ENCODE results near the gene WDR70.

Gene WDR70

GRCh38 chr5:37506722-37507121 is 127.6 kb downstream of the WDR70 start:
- no peak for DNase-seq (ENCODE audit: low spot score)
- Histone ChIP-seq H2BK12ac (ENCODE audit: low read length) (no peak overlapping the region), H3K4me3 (ENCODE audit: low read length in 2 of 2) (no peak overlapping the region), H3K79me1 (ENCODE audit: low read depth, low read length) (no peaks in the 10 kb centered on the region), H3K27me3 (ENCODE audit: control insufficient read depth in 3 of 3, insufficient read depth in 3 of 3, low read depth in 1 of 3, low read length in 3 of 3) (no peaks in the 10 kb centered on the region), H3K14ac (ENCODE audit: low read length) (no peak overlapping the region), H3K27ac (replicated peaks; ENCODE audit: low read length) (no peak overlapping the region), H3K9ac (ENCODE audit: low read depth, low read length, poor library complexity) (no peak overlapping the region), H2BK15ac (ENCODE audit: low read length) (no peak overlapping the region), H2AK5ac (ENCODE audit: low read depth, low read length) (no peak overlapping the region), H2BK5ac (ENCODE audit: low read length) (no peak overlapping the region), H3K4me2 (ENCODE audit: insufficient read depth, low read length, poor library complexity, severe bottlenecking) (no peak overlapping the region), H3K4ac (ENCODE audit: low read length) (no peak overlapping the region), H4K91ac (ENCODE audit: low read depth, low read length, poor library complexity) (no peak overlapping the region), H3K23ac (ENCODE audit: low read depth, low read length, poor library complexity) (no peak overlapping the region), H4K8ac (ENCODE audit: low read depth, low read length) (no peak overlapping the region), H3K9me3 (replicated peaks in 1 of 2; ENCODE audit: control insufficient read depth in 2 of 2, insufficient read depth in 1 of 2, low read depth in 1 of 2, low read length in 2 of 2) (no peaks in the 10 kb centered on the region), H3K36me3 (replicated peaks in 1 of 2; ENCODE audit: control insufficient read depth in 2 of 2, insufficient read depth in 2 of 2, low read length in 2 of 2) (no peaks in the 10 kb centered on the region), H3K18ac (ENCODE audit: low read length) (no peak overlapping the region), H3K4me1 (ENCODE audit: control insufficient read depth in 2 of 2, insufficient read depth in 1 of 2, low read depth in 1 of 2, low read length in 2 of 2) (no peaks in the 10 kb centered on the region), H2BK120ac (ENCODE audit: low read depth, low read length) (no peak overlapping the region), H2AFZ (ENCODE audit: low read length) (no peak overlapping the region)
- WGBS, 2 donors (ENCODE audit: extremely low coverage in 2 of 2, insufficient read length in 2 of 2, insufficient replicate concordance in 1 of 2) = no CpG with 5 or more reads among the region's 5 CpGs

DNA sequence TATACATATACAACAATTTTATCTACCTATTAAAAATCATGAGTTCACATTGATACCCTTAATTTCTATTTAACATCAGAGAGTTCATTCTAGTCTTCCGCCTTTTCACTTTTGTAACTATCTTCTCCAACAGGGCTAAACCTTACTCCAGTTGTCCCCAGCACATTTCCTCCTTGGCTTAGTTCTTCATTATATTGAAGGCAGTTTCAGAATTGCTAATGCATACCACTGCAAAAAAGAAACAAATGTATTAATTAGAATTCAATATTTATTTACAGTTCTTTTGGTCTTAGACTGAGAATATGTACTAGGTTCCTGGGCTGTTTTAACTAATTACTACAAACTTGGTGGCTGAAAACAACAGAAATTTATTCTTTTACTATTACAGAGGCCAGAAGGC is 132.5 kb downstream of the WDR70 start:
- Histone ChIP-seq H3K27me3 (ENCODE audit: control insufficient read depth in 3 of 3, insufficient read depth in 3 of 3, low read depth in 1 of 3, low read length in 3 of 3) (no peaks in the 10 kb centered on the region), H2AFZ (ENCODE audit: low read length) (no peak overlapping the region), H2AK5ac (ENCODE audit: low read depth, low read length) (no peak overlapping the region), H4K8ac (ENCODE audit: low read depth, low read length) (no peak overlapping the region), H3K4me3 (ENCODE audit: low read length in 2 of 2) (no peak overlapping the region), H3K18ac (ENCODE audit: low read length) (no peak overlapping the region), H2BK15ac (ENCODE audit: low read length) (no peak overlapping the region), H3K79me1 (ENCODE audit: low read depth, low read length) (no peaks in the 10 kb centered on the region), H4K91ac (ENCODE audit: low read depth, low read length, poor library complexity) (no peak overlapping the region), H3K9ac (ENCODE audit: low read depth, low read length, poor library complexity) (no peak overlapping the region), H3K9me3 (replicated peaks in 1 of 2; ENCODE audit: control insufficient read depth in 2 of 2, insufficient read depth in 1 of 2, low read depth in 1 of 2, low read length in 2 of 2) (no peaks in the 10 kb centered on the region), H2BK5ac (ENCODE audit: low read length) (no peak overlapping the region), H2BK120ac (ENCODE audit: low read depth, low read length) (no peak overlapping the region), H3K36me3 (replicated peaks in 1 of 2; ENCODE audit: control insufficient read depth in 2 of 2, insufficient read depth in 2 of 2, low read length in 2 of 2) (no peaks in the 10 kb centered on the region), H3K4me1 (ENCODE audit: control insufficient read depth in 2 of 2, insufficient read depth in 1 of 2, low read depth in 1 of 2, low read length in 2 of 2) (no peaks in the 10 kb centered on the region), H3K14ac (ENCODE audit: low read length) (no peak overlapping the region), H3K27ac (replicated peaks; ENCODE audit: low read length) (no peak overlapping the region), H3K23ac (ENCODE audit: low read depth, low read length, poor library complexity) (no peak overlapping the region), H2BK12ac (ENCODE audit: low read length) (no peak overlapping the region), H3K4me2 (ENCODE audit: insufficient read depth, low read length, poor library complexity, severe bottlenecking) (no peak overlapping the region), H3K4ac (ENCODE audit: low read length) (no peak overlapping the region)
- no peak for DNase-seq (ENCODE audit: low spot score)
- no CpG with 5 or more reads among the region's 1 CpG for WGBS, 2 donors (ENCODE audit: extremely low coverage in 2 of 2, insufficient read length in 2 of 2, insufficient replicate concordance in 1 of 2)

DNA sequence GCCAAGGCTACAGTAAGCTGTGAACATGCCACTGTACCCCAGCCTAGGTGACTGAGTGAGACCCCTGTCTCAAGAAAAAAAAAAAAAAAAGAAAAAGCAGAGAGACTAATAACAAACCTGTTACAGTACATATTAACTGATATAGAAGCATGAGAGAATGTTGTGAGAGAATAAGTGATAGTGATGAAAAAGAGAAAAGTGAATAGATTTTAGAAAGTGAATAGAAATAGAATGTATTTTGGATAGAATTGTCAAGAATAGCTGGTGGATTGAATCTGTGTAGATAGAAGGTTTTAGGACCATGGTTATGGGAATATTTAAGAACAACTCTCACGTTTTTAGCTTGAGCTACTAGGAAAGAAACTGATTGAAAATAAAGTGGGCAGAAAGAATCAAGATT is 135.8 kb downstream of the WDR70 start:
- Histone ChIP-seq H3K79me1 (ENCODE audit: low read depth, low read length) (no peaks in the 10 kb centered on the region), H3K27ac (replicated peaks; ENCODE audit: low read length) (no peak overlapping the region), H3K9ac (ENCODE audit: low read depth, low read length, poor library complexity) (no peak overlapping the region), H2BK15ac (ENCODE audit: low read length) (no peak overlapping the region), H3K9me3 (replicated peaks in 1 of 2; ENCODE audit: control insufficient read depth in 2 of 2, insufficient read depth in 1 of 2, low read depth in 1 of 2, low read length in 2 of 2) (peaks cover 0 to 7% of the 10 kb centered on the region in 2 donors), H4K8ac (ENCODE audit: low read depth, low read length) (no peak overlapping the region), H2AFZ (ENCODE audit: low read length) (no peak overlapping the region), H2BK5ac (ENCODE audit: low read length) (no peak overlapping the region), H2BK12ac (ENCODE audit: low read length) (no peak overlapping the region), H3K36me3 (replicated peaks in 1 of 2; ENCODE audit: control insufficient read depth in 2 of 2, insufficient read depth in 2 of 2, low read length in 2 of 2) (no peaks in the 10 kb centered on the region), H3K4me3 (ENCODE audit: low read length in 2 of 2) (no peak overlapping the region), H2BK120ac (ENCODE audit: low read depth, low read length) (no peak overlapping the region), H3K23ac (ENCODE audit: low read depth, low read length, poor library complexity) (no peak overlapping the region), H3K4me1 (ENCODE audit: control insufficient read depth in 2 of 2, insufficient read depth in 1 of 2, low read depth in 1 of 2, low read length in 2 of 2) (no peaks in the 10 kb centered on the region), H3K27me3 (ENCODE audit: control insufficient read depth in 3 of 3, insufficient read depth in 3 of 3, low read depth in 1 of 3, low read length in 3 of 3) (no peaks in the 10 kb centered on the region), H4K91ac (ENCODE audit: low read depth, low read length, poor library complexity) (no peak overlapping the region), H3K14ac (ENCODE audit: low read length) (no peak overlapping the region), H3K4me2 (ENCODE audit: insufficient read depth, low read length, poor library complexity, severe bottlenecking) (no peak overlapping the region), H2AK5ac (ENCODE audit: low read depth, low read length) (no peak overlapping the region), H3K18ac (ENCODE audit: low read length) (no peak overlapping the region), H3K4ac (ENCODE audit: low read length) (no peak overlapping the region)
- DNase-seq (ENCODE audit: low spot score) = no peak
- WGBS, 2 donors (ENCODE audit: extremely low coverage in 2 of 2, insufficient read length in 2 of 2, insufficient replicate concordance in 1 of 2) = no CpG with 5 or more reads among the region's 1 CpG

DNA sequence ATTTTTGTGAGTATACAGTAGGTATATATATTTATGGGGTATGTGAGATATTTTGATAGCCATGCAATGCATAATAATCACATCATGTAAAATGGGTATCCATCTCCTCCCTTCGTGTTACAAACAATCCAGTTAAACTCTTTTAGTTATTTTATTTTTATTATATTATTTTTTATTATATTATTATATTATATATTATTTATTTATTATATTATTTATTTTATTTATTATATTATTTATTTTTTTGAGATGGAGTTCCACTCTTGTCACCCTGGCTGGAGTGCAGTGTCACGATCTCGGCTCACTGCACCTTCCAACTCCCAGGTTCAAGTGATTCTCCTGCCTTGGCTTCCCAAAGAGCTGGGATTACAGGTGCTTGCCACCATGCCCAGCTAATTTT is 138.6 kb downstream of the WDR70 start:
- H3K4ac ChIP-seq (ENCODE audit: low read length) = no peak overlapping the region
- DNase-seq (ENCODE audit: low spot score) = no peak
- no peak overlapping the region for H2BK12ac ChIP-seq (ENCODE audit: low read length)
- H3K23ac ChIP-seq (ENCODE audit: low read depth, low read length, poor library complexity) = no peak overlapping the region
- H2AFZ ChIP-seq (ENCODE audit: low read length) = no peak overlapping the region
- H3K27me3 ChIP-seq (ENCODE audit: control insufficient read depth in 3 of 3, insufficient read depth in 3 of 3, low read depth in 1 of 3, low read length in 3 of 3) = no peaks in the 10 kb centered on the region
- no peaks in the 10 kb centered on the region for H3K36me3 ChIP-seq (replicated peaks in 1 of 2; ENCODE audit: control insufficient read depth in 2 of 2, insufficient read depth in 2 of 2, low read length in 2 of 2)
- H3K4me1 ChIP-seq (ENCODE audit: control insufficient read depth in 2 of 2, insufficient read depth in 1 of 2, low read depth in 1 of 2, low read length in 2 of 2) = no peaks in the 10 kb centered on the region
- no peak overlapping the region for H2BK120ac ChIP-seq (ENCODE audit: low read depth, low read length)
- WGBS, 2 donors (ENCODE audit: extremely low coverage in 2 of 2, insufficient read length in 2 of 2, insufficient replicate concordance in 1 of 2) = no CpG with 5 or more reads among the region's 3 CpGs
- H2AK5ac ChIP-seq (ENCODE audit: low read depth, low read length) = no peak overlapping the region
- H4K8ac ChIP-seq (ENCODE audit: low read depth, low read length) = no peak overlapping the region
- no peak overlapping the region for H2BK15ac ChIP-seq (ENCODE audit: low read length)
- no peak overlapping the region for H3K9ac ChIP-seq (ENCODE audit: low read depth, low read length, poor library complexity)
- peaks cover 0 to 16% of the 10 kb centered on the region in 2 donors for H3K9me3 ChIP-seq (replicated peaks in 1 of 2; ENCODE audit: control insufficient read depth in 2 of 2, insufficient read depth in 1 of 2, low read depth in 1 of 2, low read length in 2 of 2)
- H3K18ac ChIP-seq (ENCODE audit: low read length) = no peak overlapping the region
- H4K91ac ChIP-seq (ENCODE audit: low read depth, low read length, poor library complexity) = no peak overlapping the region
- no peak overlapping the region for H3K4me2 ChIP-seq (ENCODE audit: insufficient read depth, low read length, poor library complexity, severe bottlenecking)
- H3K14ac ChIP-seq (ENCODE audit: low read length) = no peak overlapping the region
- H3K4me3 ChIP-seq (ENCODE audit: low read length in 2 of 2) = no peak overlapping the region
- H3K79me1 ChIP-seq (ENCODE audit: low read depth, low read length) = no peaks in the 10 kb centered on the region
- H3K27ac ChIP-seq (replicated peaks; ENCODE audit: low read length) = no peak overlapping the region
- no peak overlapping the region for H2BK5ac ChIP-seq (ENCODE audit: low read length)

Measured in neuronal stem cell (in vitro differentiated cells).